PFSK-1 (cell line): ENCODE measurements around the gene NEURL1B.

Experiments
- FOXP2 ChIP-seq: optimal IDR thresholded peaks from 2 replicates; pipeline ENCODE3; 2011; ENCODE audit warnings: borderline replicate concordance, control low read depth, inconsistent platforms; ENCODE audit not compliant: insufficient read depth; ENCODE audit errors: extremely low read length, extremely low read depth
- POLR2AphosphoS5 ChIP-seq: IDR thresholded peaks from 2 replicates; pipeline ENCODE4 v1.6.1; 2012; ENCODE audit warnings: low read depth, mild to moderate bottlenecking, control low read depth, low read length, moderate library complexity
- SIN3A ChIP-seq: IDR thresholded peaks from 2 replicates; pipeline ENCODE4 v1.6.1; 2012; ENCODE audit warnings: mild to moderate bottlenecking, low read length, moderate library complexity, borderline replicate concordance; ENCODE audit not compliant: insufficient read depth
- TAF1 ChIP-seq: IDR thresholded peaks from 2 replicates; pipeline ENCODE4 v1.6.1; 2012; ENCODE audit warnings: low read length, control low read depth, borderline replicate concordance; ENCODE audit not compliant: insufficient read depth
- TF ChIP-seq, protein P1 (sequence below), 2 experiments: IDR thresholded peaks; 2 replicates each; pipeline versions ENCODE4 v1.6.1 to v1.8.0; 2011 to 2012; ENCODE audit warnings: low read depth in 2 of 2, low read length in 2 of 2, control low read depth in 1 of 2, inconsistent platforms in 1 of 2, mild to moderate bottlenecking in 1 of 2, moderate library complexity in 1 of 2; ENCODE audit not compliant: insufficient read depth in 1 of 2

The NEURL1B gene

DNA sequence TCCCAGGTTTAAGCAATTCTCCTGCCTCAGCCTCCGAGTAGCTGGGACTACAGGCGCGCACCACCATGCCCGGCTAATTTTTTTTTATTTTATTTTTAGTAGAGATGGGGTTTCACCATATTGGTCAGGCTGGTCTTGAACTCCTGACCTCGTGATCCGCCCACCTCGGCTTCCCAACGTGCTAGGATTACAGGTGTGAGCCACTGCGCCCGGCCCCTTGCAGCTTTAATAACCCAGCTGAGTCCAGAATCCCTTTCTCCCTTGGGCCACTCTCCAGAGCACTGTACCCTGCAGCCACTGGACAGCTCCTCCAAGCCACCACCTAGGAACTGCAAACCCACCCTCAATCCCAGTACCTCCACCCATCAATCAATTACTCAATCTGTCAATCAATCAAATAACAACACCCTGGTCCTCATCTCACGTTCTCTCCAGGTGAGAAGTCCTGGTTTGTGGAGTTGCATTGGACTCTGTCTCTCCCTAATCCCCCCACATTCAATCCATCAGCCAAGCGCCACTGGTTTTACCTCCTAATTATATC, 70.3 kb downstream of the NEURL1B start:
- TF ChIP-seq, protein P1, sequence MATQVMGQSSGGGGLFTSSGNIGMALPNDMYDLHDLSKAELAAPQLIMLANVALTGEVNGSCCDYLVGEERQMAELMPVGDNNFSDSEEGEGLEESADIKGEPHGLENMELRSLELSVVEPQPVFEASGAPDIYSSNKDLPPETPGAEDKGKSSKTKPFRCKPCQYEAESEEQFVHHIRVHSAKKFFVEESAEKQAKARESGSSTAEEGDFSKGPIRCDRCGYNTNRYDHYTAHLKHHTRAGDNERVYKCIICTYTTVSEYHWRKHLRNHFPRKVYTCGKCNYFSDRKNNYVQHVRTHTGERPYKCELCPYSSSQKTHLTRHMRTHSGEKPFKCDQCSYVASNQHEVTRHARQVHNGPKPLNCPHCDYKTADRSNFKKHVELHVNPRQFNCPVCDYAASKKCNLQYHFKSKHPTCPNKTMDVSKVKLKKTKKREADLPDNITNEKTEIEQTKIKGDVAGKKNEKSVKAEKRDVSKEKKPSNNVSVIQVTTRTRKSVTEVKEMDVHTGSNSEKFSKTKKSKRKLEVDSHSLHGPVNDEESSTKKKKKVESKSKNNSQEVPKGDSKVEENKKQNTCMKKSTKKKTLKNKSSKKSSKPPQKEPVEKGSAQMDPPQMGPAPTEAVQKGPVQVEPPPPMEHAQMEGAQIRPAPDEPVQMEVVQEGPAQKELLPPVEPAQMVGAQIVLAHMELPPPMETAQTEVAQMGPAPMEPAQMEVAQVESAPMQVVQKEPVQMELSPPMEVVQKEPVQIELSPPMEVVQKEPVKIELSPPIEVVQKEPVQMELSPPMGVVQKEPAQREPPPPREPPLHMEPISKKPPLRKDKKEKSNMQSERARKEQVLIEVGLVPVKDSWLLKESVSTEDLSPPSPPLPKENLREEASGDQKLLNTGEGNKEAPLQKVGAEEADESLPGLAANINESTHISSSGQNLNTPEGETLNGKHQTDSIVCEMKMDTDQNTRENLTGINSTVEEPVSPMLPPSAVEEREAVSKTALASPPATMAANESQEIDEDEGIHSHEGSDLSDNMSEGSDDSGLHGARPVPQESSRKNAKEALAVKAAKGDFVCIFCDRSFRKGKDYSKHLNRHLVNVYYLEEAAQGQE (IDR thresholded peaks at IDR 0.05; ENCODE audit: insufficient read depth in 1 of 2, low read depth in 2 of 2, low read length in 2 of 2), result peak in 1 of 2 experiments; percentile 59; a peak in 1 of 4 replicates

DNA sequence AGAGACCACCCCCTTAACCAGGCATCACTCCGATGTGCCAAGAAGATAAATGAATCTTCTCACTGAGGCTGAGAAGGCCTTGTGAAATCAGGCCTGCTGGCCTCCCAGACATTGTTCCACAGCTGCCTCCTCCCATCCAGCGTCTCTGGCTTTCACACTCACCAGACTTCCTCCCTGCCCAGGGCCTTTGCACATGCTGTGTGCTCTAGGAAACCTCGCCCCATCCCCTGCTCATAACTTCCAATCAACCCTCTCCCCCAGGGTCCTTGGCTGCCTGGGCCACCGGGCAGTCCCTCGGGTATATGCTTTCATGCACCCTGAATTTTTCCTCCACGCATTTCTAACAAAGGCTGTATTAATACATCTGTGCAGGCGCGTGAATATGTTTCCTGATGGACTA, 71.5 kb downstream of the NEURL1B start:
- TF ChIP-seq, protein P1 (IDR thresholded peaks at IDR 0.05; ENCODE audit: insufficient read depth in 1 of 2, low read depth in 2 of 2, low read length in 2 of 2), result no peak

DNA sequence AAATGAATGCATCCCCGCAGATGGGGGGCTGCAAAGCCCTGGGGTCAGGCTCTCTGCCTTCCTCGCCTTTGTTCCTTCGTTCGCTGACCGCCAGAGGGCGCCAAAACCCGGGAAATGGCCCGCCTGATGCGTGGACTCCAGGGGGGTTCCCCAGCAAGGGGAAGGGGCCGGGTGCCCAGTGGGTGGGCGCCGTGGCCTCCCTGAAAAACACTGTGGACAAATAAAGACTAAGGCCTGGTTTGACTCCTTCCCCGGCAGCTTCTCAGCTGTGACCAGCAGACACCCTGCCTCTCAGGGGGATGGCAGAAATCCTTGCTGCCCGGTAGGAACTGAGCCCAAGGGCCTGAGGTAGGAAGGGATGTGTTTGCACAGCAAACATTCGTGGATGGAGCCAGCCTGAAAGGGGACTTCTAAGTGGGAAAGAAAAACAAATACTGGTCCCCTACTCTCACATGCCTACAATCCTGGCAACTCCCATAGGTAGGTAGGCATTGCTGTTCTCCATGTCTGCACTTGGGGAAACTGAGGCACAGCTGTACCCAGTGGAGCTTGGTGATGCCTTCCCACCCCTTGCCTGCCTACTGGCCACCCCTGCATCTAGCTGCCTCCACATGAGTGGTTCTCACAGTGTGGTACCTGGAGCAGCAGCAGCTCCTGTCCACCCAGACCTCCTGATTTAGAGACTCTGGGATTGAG, 72.2 kb downstream of the NEURL1B start:
- TF ChIP-seq, protein P1 (IDR thresholded peaks at IDR 0.05; ENCODE audit: insufficient read depth in 1 of 2, low read depth in 2 of 2, low read length in 2 of 2), result peak in 1 of 2 experiments; percentile 36; a peak in 1 of 4 replicates
- TF ChIP-seq POLR2AphosphoS5 (no peak), TAF1 (no peak), SIN3A (no peak), FOXP2 (peak; percentile 52)

DNA sequence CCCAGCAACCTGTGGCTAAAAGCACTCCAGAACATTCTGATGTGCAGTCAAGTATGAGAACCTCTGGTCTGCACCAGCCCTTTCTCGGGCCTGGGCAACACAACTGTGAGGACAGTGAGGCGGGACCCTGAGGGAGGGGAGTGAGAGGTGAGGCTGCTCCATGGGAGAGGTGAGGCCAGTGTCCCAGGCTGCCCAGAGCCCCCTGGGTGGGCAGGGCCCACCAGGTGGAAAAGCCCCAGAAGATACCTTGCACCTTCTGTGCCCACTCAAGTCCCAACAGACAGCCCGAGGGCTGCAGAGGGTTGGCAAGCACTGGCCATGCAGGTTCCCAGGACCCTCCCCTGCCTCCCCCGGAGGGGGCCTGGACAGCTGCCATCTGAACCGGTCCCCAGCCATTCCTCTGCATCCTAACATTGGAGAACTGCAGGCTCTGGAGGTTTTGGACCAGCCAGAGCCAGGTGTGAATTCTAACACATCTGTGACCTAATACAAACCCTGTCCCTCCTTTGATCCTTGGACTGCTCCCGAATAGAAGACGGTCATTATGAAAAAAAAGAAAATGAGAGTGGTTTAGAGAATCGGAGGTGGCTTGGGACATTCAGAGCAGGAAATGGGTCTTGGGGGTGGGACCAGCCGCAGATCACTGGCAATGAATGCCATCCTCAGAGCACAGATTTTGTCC, 72.9 kb downstream of the NEURL1B start:
- no peak for TF ChIP-seq FOXP2
- TF ChIP-seq TAF1, result no peak
- TF ChIP-seq POLR2AphosphoS5, result no peak

DNA sequence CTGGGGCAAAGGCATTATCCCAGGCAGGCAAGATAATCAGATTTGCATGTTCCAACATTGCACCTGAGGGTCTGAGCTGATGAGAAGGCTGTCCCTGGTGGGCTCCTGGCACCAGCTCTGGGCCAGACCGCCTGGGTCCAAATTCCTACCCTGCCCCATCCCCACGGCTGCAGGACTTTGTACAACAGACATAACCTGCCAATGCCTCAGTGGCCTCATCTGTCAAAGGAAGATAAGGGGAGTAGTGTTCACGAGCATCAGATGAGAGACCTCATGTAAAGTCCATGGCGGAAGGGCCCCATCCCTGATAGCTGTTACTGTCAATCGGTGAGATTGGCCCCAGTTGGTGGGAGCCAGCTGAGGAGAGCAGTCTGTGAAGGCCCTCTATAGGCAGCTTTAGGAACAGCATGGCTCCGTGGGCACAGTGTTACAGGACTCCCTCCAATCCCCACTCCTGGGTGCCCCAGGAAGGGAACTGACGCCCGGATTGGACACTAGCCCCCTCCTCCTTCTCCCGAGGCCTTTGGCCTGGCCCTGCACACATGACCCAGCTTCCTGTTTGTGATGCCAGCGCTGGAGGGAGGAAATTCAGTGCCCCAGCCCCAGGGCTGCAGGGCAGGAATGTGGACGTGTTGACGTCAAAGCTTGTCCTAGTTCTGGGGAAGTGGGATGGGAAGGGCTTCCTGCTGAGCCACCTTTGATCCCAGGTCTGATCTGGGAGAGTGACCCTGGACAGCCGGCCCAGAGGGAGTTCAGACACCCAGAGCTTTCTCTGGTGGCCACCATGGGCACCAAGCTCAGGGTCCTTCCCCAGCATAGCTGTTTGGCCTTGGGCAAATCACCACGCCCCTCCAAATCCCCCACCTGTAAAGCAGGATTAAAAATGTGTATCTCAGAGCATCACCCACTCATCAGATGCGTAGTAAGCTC, 73.7 kb downstream of the NEURL1B start:
- no peak for TF ChIP-seq SIN3A
- TF ChIP-seq FOXP2, result peak; percentile 53

DNA sequence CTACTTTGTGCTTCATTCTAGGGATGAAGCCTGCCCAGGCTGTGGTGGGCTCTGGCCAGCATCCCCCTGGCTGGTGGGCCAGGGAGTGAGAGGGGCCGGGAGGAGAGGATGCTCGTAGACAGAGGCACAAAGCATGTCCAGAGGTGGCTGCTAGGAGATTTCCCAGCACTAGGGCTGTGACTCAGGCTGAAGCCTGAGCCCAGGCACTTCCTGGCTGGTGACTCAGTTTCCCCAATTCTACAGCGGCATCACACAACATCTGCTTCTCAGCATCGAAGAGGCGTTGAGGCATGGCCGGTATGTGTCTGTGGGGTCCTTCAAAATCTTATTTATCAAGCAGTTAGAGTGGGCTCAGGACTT, 74.3 kb downstream of the NEURL1B start:
- TF ChIP-seq FOXP2, result no peak
- no peak for TF ChIP-seq SIN3A
- TF ChIP-seq, protein P1 (IDR thresholded peaks at IDR 0.05; ENCODE audit: insufficient read depth in 1 of 2, low read depth in 2 of 2, low read length in 2 of 2), result no peak
- no peak for TF ChIP-seq POLR2AphosphoS5
- TF ChIP-seq TAF1, result no peak
